ENCODE measurements around the gene RNF34. TPM values are rescaled to one million over a fixed set of nuclear protein-coding genes. Genes with fewer than 3 reads are reported as not detected.
A peak's percentile ranks its signal among the peaks of the same experiment; 100 is the strongest.

The RNF34 gene
- 51.1 and 57.1 TPM in 2 replicates for total RNA-seq
- 31.9 and 37.6 TPM in 2 replicates for polyA plus RNA-seq
- polyA plus RNA-seq (2011; cell fraction: cytosol; rRNA removed), result 41.4 and 44.3 TPM in 2 replicates
- polyA plus RNA-seq (2011; cell fraction: nucleus; rRNA removed), result 70.6 and 82.3 TPM in 2 replicates
- 52.3 and 65.9 TPM in 2 replicates for polyA plus RNA-seq (2012)
- 173 and 239 TPM in 2 replicates for polyA minus RNA-seq
- polyA minus RNA-seq (2011; cell fraction: cytosol; rRNA and poly(A)+ RNA removed), result 37.7 TPM
- 50.4 and 53.9 TPM in 2 replicates for polyA minus RNA-seq (2011; cell fraction: nucleus; rRNA and poly(A)+ RNA removed)
- Bru-seq, nascent RNA, result percentile 82 among the genes with signal in this experiment
- percentile 80 among the genes with signal in this experiment for BruChase-seq, experiment 1, labeled RNA remaining after a 6-hour chase
- BruChase-seq, experiment 2, labeled RNA remaining after a 2-hour chase, result percentile 82 among the genes with signal in this experiment
- long read RNA-seq, transcript RNF34-201 (6 exons, 2,066 nt), result major isoform, 145 of 221 reads
- long read RNA-seq, transcript RNF34-203 (7 exons, 2,051 nt), result minor isoform, 22 of 221 reads
- long read RNA-seq, partial matches to known transcripts, result 7 of 221 reads
- long read RNA-seq, other reads (novel, unspliced or antisense), result 44 of 221 reads

- Histone ChIP-seq H3K36me3 (ENCODE audit: control insufficient read depth in 2 of 2, extremely low read depth in 1 of 2, insufficient read depth in 2 of 2, low read length in 2 of 2) (peaks cover 0 to 2% of the 10 kb centered on the region in 2 experiments), H3K9me1 (replicated peaks; ENCODE audit: control insufficient read depth, extremely low read depth, insufficient read depth, low read length) (no peaks in the 10 kb centered on the region), H3K79me2 (ENCODE audit: control insufficient read depth, insufficient read depth, low read length) (peaks cover 28% of the 10 kb centered on the region), H4K20me1 (replicated peaks; ENCODE audit: control insufficient read depth, extremely low read depth, insufficient read depth, low read length) (no peaks in the 10 kb centered on the region), H3K4me1 (ENCODE audit: control insufficient read depth, extremely low read depth, insufficient read depth, low read length) (peaks cover 19% of the 10 kb centered on the region), H2AFZ (ENCODE audit: low read depth, low read length) (peak within 1 kb of the TSS; percentile 42), H3K9ac (replicated peaks; ENCODE audit: extremely low read depth, insufficient read depth, low read length) (peak within 1 kb of the TSS; percentile 70), H3K4me2 (ENCODE audit: insufficient read depth, low read length) (peak within 1 kb of the TSS; percentile 85), H3K9me3 (replicated peaks; ENCODE audit: control insufficient read depth, insufficient read depth, low read length) (no peaks in the 10 kb centered on the region), H3K27ac (ENCODE audit: insufficient read depth, low read depth, low read length) (peak within 1 kb of the TSS; percentile 55), H3K27me3 (ENCODE audit: control insufficient read depth in 2 of 2, insufficient read depth in 2 of 2, low read length in 2 of 2) (no peaks in the 10 kb centered on the region), H3K4me3 (replicated peaks in 1 of 3; ENCODE audit: insufficient read depth in 1 of 3, low read depth in 1 of 3, low read length in 3 of 3) (peak within 1 kb of the TSS; percentile 68 to 86 (median 86))
- dilution Hi-C loops (cut with MboI; ENCODE audit: extremely low pct_ligation_motif_present, low sequenced_read_pairs), result no loop called here
- DNase-seq (ENCODE audit: low read depth, low spot score) (peak; percentile 98), FAIRE-seq (peak; percentile 97)
- ChIA-PET POLR2A (interaction anchor here (0.6 to 1.6 kb wide), 5 partner anchors 8 to 83 kb away, joined by 3 to 12 read pairs (median 5); partner anchors contain the start of gene ANAPC5), CTCF (interaction anchor here (0.8 to 3.2 kb wide), 10 partner anchors 8 to 123 kb away, joined by 3 to 21 read pairs (median 4); partner anchors contain the start of gene ANAPC5)
- BruUV-seq (replicated peaks), result TSS peak; percentile 90
- TF ChIP-seq GATA2 (IDR thresholded peaks at IDR 0.05; ENCODE audit: insufficient read depth, insufficient read length, low read depth, low read length) (no peak), EZH2 (IDR thresholded peaks at IDR 0.05; ENCODE audit: borderline replicate concordance, low read depth, low read length, severe bottlenecking) (no peak), MYC (IDR thresholded peaks at IDR 0.05; ENCODE audit: low read depth, low read length) (no peak), POLR2A (IDR thresholded peaks at IDR 0.05; ENCODE audit: low read depth, low read length) (peak; percentile 97), POLR2AphosphoS5 (IDR thresholded peaks at IDR 0.05; ENCODE audit: insufficient read depth, low read depth, low read length) (peak; percentile 93), JUN (IDR thresholded peaks at IDR 0.05; ENCODE audit: borderline replicate concordance, insufficient read depth, insufficient read length, low read depth) (no peak), FOS (IDR thresholded peaks at IDR 0.05; ENCODE audit: borderline replicate concordance, insufficient read depth, low read length) (no peak), CTCF (IDR thresholded peaks at IDR 0.05; ENCODE audit: extremely low read depth in 1 of 2, insufficient read depth in 1 of 2, low read depth in 1 of 2, low read length in 2 of 2) (no peak)
- TF ChIP-seq, protein P1, sequence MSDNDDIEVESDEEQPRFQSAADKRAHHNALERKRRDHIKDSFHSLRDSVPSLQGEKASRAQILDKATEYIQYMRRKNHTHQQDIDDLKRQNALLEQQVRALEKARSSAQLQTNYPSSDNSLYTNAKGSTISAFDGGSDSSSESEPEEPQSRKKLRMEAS (IDR thresholded peaks at IDR 0.05; ENCODE audit: insufficient read depth, insufficient read length), result peak; percentile 10
- intact Hi-C loops (cut with micrococcal nuclease), result loop anchor here (1.0 to 5.0 kb wide), 5 partner anchors 11 to 102 kb away; partner anchors contain the start of genes ANAPC5 and CAMKK2
Measured at GRCh38 chr12:121399391-121400331, at the start of gene RNF34. Gene RNF34, plus strand, starts transcription at chr12:121400118. Its CDS starts 95 bp downstream, at chr12:121400213.

All from endothelial cell of umbilical vein (primary cell).